Measurements from ENCODE around the gene RB1.

The RB1 gene

DNA sequence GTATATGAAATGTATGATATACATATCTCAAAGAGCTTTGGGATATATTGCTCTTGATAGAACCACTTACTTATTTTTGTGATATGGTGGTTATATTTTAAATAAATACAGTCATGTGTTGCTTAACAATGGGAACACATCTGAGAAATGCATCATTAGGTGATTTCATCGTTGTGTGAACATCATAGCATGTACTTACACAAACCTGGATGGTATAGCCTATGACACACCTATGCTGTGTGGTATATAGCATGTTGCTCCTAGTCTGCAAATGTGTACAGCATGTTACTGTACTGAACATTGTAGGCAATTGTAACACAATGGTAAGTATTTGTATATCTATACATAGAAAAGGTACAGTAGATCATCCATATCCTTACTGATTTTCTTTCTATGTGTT lies 7.7 kb downstream of the RB1 start:
- DNase-seq (ENCODE audit: low read depth): no peak
- TF ChIP-seq, protein P1, sequence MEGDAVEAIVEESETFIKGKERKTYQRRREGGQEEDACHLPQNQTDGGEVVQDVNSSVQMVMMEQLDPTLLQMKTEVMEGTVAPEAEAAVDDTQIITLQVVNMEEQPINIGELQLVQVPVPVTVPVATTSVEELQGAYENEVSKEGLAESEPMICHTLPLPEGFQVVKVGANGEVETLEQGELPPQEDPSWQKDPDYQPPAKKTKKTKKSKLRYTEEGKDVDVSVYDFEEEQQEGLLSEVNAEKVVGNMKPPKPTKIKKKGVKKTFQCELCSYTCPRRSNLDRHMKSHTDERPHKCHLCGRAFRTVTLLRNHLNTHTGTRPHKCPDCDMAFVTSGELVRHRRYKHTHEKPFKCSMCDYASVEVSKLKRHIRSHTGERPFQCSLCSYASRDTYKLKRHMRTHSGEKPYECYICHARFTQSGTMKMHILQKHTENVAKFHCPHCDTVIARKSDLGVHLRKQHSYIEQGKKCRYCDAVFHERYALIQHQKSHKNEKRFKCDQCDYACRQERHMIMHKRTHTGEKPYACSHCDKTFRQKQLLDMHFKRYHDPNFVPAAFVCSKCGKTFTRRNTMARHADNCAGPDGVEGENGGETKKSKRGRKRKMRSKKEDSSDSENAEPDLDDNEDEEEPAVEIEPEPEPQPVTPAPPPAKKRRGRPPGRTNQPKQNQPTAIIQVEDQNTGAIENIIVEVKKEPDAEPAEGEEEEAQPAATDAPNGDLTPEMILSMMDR (conservative IDR thresholded peaks at IDR 0.05; ENCODE audit: low read depth, low read length): no peak
- H3K4me3 ChIP-seq (ENCODE audit: low read depth, low read length): no peak overlapping the region

DNA sequence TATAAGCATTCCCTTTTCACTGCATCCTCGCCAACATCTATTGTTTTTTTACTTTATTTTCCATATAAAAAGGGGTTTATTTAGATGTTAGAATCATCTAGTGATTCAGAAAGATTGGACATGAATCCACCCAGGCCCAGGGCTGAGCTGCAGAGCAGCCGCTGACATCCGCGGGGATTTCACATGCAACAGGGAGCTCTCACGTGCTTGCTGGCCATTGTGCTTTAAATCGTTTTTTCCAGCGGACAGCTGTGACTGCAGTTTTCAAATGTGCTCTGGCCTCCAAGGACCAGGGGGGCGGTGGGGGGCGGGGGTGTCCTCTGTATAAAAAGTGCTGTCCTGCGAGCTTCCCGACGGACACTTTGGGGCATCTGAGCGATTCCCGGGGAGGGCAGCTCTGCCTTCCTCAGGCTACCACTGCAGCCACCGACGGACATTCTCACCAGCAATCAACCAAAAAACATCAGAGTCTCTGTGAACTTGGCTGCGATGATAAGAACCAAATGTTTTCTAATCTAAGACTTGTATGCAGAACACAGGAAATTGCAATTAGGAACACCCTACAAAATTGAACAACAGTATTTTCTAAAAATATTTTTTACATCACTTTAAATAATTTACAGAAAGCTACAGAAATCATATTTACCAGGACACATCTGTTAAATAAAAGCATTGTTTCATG lies 12.6 kb downstream of the RB1 start:
- peak; percentile 35 for DNase-seq (ENCODE audit: low read depth)
- H3K4me3 ChIP-seq (ENCODE audit: low read depth, low read length): no peak overlapping the region
- TF ChIP-seq, protein P1 (conservative IDR thresholded peaks at IDR 0.05; ENCODE audit: low read depth, low read length): no peak

DNA sequence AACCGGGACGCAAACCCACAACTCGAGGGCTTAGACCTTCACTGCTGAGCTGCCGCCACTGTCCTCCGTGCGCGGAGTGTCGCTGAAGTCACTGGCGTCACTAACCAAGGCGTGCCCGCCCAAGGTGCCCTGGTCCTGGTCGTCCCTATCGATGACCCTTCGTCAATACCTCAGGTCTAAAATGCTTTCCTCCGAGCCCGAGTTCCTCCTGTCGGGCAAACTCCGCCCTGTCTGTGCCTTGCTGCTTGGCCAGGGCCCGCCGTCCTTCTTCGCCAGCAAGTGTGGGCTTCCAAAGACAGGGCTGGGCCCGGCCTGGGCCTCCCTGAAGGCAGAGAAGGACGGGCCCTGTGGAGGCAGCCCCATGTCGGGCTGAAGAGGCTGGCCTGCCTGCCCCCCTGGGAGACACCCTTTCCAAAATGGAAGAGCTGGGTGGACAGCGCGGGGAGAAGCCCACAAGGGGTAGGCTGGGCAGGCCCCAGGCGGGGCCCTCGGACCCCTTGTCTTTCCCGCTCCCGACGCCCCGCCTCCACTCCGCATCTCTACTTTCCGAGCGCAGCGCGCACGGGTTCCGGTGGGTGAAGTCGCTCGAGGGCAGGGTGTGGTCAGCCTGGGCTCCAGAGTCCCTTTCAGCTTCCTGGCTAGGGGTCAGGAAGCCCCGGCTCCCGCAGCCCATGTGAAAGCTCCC lies 13.4 kb downstream of the RB1 start:
- TF ChIP-seq, protein P1 (conservative IDR thresholded peaks at IDR 0.05; ENCODE audit: low read depth, low read length): no peak
- no peak for DNase-seq (ENCODE audit: low read depth)

DNA sequence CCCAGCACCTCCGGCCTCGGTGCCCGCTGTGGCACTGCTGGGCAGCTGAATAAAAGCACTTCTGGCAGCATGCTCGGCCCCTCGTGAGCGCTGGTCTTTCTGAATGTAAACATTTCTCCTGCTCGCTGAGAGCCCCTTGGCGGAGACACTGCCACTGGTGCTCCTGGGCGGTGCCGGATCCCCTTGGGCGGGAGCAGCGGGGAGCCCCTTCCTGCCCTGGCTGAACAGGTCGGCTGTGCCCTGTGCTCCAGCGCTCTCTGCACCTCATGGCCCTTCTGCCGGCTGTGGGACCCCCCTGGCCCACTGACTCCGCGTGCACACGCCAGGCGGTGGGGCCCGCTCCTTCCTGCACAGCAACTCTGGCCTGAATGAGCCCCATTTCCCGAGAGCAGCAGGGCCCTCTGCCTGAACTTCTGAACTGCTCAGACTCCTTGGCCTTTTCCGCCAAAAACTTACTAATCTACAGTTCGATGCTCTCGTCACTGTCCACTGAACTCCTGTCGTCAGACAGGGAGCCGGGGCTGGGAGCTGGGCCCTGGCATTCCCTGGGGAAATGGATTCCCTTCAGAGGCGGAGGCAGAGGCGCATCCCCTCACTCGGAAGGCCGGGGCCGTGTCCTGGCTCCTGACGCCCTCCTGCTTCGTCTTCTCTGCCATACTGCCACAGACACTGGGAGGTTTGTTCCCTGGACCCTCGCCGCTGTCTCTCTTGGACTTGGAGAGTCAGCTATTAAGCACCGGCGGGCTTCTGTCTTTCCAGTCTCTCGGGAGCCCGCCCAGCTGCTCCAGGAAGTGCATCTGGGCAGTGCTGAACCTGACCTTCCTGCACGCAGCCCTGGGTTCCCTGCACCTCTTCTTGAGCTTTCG lies 14.2 kb downstream of the RB1 start:
- no peak for DNase-seq (ENCODE audit: low read depth)
- no peak overlapping the region for H3K4me3 ChIP-seq (ENCODE audit: low read depth, low read length)
- TF ChIP-seq, protein P1 (conservative IDR thresholded peaks at IDR 0.05; ENCODE audit: low read depth, low read length): no peak

More for the DNA sequence above, 13.4 kb downstream of the RB1 start:
- H3K4me3 ChIP-seq (ENCODE audit: low read depth, low read length): no peak overlapping the region

DNA sequence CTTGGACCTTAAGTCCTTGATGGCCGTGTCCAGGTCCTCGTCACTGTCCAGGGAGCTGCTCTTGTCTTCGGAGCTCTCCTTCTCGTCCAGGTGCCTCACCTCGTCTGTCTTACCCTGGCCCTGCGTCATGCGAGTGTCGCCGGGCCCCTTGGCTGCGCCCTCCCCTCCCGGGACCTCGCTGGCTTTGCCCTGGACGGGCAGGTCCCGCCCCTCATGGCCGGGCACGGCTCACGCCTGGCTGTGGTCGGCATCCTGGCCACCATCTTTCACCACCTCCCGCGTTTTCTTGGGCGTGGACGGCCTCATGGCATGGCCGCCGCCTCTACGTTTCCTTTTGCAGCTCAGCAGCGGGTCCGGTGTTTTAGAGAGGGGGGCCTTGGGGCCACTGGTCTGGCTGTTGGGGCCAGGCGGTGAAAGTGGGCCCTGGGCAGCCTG lies 14.8 kb downstream of the RB1 start:
- TF ChIP-seq, protein P1 (conservative IDR thresholded peaks at IDR 0.05; ENCODE audit: low read depth, low read length): no peak
- H3K4me3 ChIP-seq (ENCODE audit: low read depth, low read length): no peak overlapping the region
- DNase-seq (ENCODE audit: low read depth): no peak

DNA sequence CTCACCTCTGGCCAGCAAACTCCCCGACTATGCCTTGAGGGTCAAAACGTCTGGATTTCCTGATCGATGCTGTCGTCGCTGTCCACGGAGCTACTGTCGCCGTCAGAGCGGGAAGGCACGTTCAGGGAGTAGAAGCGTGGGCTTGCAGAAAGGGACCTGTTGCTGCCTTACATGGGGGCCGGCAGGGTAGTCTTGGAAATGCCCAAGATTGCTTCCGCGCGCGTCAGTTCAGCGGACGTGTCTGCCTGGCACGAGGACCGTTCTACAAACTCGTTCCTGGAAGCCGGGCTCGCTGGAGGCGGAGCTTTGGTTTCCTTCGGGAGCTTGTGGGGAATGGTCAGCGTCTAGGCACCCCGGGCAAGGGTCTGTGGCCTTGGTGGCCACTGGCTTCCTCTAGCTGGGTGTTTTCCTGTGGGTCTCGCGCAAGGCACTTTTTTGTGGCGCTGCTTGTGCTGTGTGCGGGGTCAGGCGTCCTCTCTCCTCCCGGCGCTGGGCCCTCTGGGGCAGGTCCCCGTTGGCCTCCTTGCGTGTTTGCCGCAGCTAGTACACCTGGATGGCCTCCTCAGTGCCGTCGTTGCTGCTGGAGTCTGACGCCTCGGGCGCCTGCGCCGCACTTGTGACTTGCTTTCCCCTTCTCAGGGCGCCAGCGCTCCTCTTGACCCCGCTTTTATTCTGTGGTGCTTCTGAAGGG lies 15.4 kb downstream of the RB1 start:
- TF ChIP-seq, protein P1 (conservative IDR thresholded peaks at IDR 0.05; ENCODE audit: low read depth, low read length): no peak
- DNase-seq (ENCODE audit: low read depth): no peak
- no peak overlapping the region for H3K4me3 ChIP-seq (ENCODE audit: low read depth, low read length)

All from choroid plexus epithelial cell (primary cell).